ENCODE data around the gene DGCR2. TPM values are rescaled to one million over a fixed set of nuclear protein-coding genes. Genes with fewer than 3 reads are reported as not detected.

DGCR2 gene
- total RNA-seq, 1 experiment from 2014 or later, result 41.1 TPM

DNA sequence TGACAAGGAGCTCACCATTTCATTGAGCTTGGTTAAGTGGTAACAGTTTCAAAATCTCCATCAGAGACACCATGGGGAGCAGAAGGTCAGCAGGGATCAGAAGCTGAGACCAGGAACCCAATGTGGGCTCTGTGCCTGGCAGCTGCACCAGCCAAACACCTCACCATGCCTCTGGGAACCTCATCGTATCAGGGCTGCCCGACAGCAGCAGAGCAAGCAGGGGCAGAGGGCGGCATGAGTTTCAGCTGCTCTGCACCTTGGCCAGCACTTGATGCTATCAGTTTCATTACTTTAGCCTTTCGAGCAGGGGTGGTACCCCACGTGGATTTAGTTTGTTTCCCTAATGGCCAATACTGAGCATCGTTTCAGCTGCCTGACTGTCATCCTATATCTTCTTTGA lies 77.8 kb downstream of the DGCR2 start:
- CTCF ChIA-PET, result no interaction called here
- BruUV-seq (replicated peaks), result no TSS peak
- TF ChIP-seq EZH2 (IDR thresholded peaks at IDR 0.05; ENCODE audit: borderline replicate concordance, low read depth, low read length, poor library complexity, severe bottlenecking), result no peak
- TF ChIP-seq, protein P1, sequence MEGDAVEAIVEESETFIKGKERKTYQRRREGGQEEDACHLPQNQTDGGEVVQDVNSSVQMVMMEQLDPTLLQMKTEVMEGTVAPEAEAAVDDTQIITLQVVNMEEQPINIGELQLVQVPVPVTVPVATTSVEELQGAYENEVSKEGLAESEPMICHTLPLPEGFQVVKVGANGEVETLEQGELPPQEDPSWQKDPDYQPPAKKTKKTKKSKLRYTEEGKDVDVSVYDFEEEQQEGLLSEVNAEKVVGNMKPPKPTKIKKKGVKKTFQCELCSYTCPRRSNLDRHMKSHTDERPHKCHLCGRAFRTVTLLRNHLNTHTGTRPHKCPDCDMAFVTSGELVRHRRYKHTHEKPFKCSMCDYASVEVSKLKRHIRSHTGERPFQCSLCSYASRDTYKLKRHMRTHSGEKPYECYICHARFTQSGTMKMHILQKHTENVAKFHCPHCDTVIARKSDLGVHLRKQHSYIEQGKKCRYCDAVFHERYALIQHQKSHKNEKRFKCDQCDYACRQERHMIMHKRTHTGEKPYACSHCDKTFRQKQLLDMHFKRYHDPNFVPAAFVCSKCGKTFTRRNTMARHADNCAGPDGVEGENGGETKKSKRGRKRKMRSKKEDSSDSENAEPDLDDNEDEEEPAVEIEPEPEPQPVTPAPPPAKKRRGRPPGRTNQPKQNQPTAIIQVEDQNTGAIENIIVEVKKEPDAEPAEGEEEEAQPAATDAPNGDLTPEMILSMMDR (conservative IDR thresholded peaks at IDR 0.05; ENCODE audit: low read depth, low read length), result no peak
- Histone ChIP-seq H3K4me1 (ENCODE audit: insufficient read depth, low read length, poor library complexity, severe bottlenecking) (no peaks in the 10 kb centered on the region), H3K27me3 (replicated peaks; ENCODE audit: insufficient read depth, low read depth, low read length, poor library complexity) (no peaks in the 10 kb centered on the region), H3K27ac (ENCODE audit: low read depth, low read length, poor library complexity, severe bottlenecking) (no peak overlapping the region), H3K36me3 (ENCODE audit: insufficient read depth, low read length, poor library complexity, severe bottlenecking) (peaks cover 56% of the 10 kb centered on the region), H3K4me3 (ENCODE audit: low read depth, low read length, poor library complexity, severe bottlenecking) (no peak overlapping the region), H3K9me3 (ENCODE audit: low read depth, low read length, poor library complexity, severe bottlenecking) (no peaks in the 10 kb centered on the region)
- POLR2A ChIA-PET (ENCODE audit: low non-redundant PET), result interaction anchor here (0.6 kb wide), 1 partner anchor 1468 kb away, joined by 3 read pairs; no protein-coding TSS in a partner anchor
- intact Hi-C loops (cut with micrococcal nuclease; ENCODE audit: unreplicated experiment), result loop anchor here (10.0 kb wide), 1 partner anchor 60 kb away; no protein-coding TSS in a partner anchor
- no peak for DNase-seq (ENCODE audit: low spot score)

DNA sequence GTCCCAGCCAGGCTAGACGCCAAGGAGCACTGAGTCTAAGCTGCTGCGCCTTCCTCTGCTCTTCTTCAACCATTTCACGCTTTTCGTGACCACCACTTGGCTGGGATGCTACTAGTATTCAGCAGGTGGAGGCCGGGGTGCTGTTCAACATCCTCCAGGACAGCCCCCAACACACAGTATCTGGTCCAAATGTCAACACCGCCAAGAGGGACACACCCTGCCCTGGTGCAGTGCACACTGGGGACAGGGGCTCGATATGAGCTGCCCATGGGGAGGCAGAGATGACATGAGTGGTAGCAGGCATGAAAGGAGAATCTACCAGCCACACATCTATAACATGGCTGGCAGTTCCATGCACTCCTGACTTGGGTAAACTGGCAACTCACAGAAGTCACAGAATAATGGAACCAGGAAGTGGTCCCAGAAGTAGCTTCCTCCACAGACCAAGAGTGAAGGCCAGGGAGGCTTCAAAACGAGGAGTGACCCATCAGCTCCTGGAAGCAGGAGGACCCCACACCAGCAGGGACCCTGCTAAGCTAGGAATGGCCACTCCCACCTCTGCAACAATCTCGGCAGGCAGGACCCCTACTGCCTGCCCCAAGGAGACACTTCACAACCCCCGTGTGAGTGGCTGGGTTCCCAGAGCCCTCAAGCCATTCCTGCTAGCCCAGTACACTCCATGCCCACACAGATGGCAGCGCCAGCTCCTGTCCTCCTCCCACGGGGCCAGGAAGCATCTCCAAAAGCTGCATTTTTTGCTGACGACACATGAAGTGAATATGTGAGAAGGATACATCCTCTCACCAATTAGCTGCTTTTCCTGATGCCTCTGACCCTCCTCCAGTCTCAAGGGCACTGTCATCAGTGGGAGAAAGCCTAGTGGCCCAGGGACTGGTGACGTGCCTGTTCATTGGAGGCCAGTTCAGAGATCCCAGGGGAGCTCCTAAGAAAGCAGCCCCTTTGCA lies 78.8 kb downstream of the DGCR2 start:
- intact Hi-C loops (cut with micrococcal nuclease; ENCODE audit: unreplicated experiment), result loop anchor here (10.0 kb wide), 1 partner anchor 59 kb away; no protein-coding TSS in a partner anchor
- no peak for TF ChIP-seq EZH2 (IDR thresholded peaks at IDR 0.05; ENCODE audit: borderline replicate concordance, low read depth, low read length, poor library complexity, severe bottlenecking)
- TF ChIP-seq, protein P1 (conservative IDR thresholded peaks at IDR 0.05; ENCODE audit: low read depth, low read length), result no peak
- H3K4me3 ChIP-seq (ENCODE audit: low read depth, low read length, poor library complexity, severe bottlenecking), result no peak overlapping the region
- H3K4me1 ChIP-seq (ENCODE audit: insufficient read depth, low read length, poor library complexity, severe bottlenecking), result no peaks in the 10 kb centered on the region
- H3K27ac ChIP-seq (ENCODE audit: low read depth, low read length, poor library complexity, severe bottlenecking), result no peak overlapping the region
- H3K9me3 ChIP-seq (ENCODE audit: low read depth, low read length, poor library complexity, severe bottlenecking), result no peaks in the 10 kb centered on the region
- BruUV-seq (replicated peaks), result no TSS peak
- POLR2A ChIA-PET (ENCODE audit: low non-redundant PET), result no interaction called here
- CTCF ChIA-PET, result no interaction called here
- H3K27me3 ChIP-seq (replicated peaks; ENCODE audit: insufficient read depth, low read depth, low read length, poor library complexity), result no peaks in the 10 kb centered on the region
- H3K36me3 ChIP-seq (ENCODE audit: insufficient read depth, low read length, poor library complexity, severe bottlenecking), result peaks cover 48% of the 10 kb centered on the region
- no peak for DNase-seq (ENCODE audit: low spot score)

DNA sequence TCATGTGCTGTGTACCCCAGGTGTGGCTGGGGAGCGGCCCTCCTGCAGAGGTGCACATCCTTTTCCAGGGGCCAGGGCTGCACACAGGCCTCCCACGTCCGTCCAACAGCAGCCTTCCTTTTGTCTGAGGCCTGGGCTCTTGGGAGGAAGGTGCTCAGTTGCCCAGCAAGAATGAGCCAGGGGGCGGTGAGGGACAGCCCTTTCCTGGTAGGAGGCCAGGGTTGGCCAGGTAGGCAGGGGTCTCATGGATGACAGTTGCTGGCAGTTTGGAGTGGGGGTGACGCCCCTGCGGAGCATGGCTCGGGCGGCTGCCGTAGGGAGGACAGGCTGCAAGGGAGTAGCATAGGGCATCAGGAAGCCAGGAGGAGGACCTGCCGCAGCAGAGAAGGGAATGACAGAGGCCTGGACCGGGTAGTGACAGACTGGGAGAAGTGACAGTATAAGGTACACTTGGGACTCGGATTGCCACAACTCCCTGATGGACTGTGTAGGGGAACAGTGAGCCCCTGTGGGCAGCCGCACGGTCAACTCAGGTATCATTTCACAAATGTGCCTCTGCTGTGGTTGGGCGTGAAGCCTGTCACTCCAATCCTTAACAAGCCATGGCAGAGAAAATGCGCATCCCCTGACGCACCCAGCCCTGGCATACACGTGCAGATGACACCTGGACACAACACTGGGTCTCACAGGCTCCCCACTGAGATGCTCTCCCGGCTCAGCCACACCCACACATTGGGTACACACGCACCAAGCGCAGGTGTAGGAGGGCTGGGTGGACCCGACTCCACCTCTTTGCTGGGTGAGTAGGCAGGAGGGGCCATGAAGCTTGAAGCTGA lies 79.7 kb downstream of the DGCR2 start:
- CTCF ChIA-PET, result no interaction called here
- DNase-seq (ENCODE audit: low spot score), result no peak

More for the DNA sequence above, 79.7 kb downstream of the DGCR2 start:
- no peaks in the 10 kb centered on the region for H3K9me3 ChIP-seq (ENCODE audit: low read depth, low read length, poor library complexity, severe bottlenecking)
- intact Hi-C loops (cut with micrococcal nuclease; ENCODE audit: unreplicated experiment), result loop anchor here (10.0 kb wide), 1 partner anchor 58 kb away; no protein-coding TSS in a partner anchor
- TF ChIP-seq EZH2 (IDR thresholded peaks at IDR 0.05; ENCODE audit: borderline replicate concordance, low read depth, low read length, poor library complexity, severe bottlenecking), result no peak
- TF ChIP-seq, protein P1 (conservative IDR thresholded peaks at IDR 0.05; ENCODE audit: low read depth, low read length), result no peak
- no peak overlapping the region for H3K4me3 ChIP-seq (ENCODE audit: low read depth, low read length, poor library complexity, severe bottlenecking)
- no peaks in the 10 kb centered on the region for H3K27me3 ChIP-seq (replicated peaks; ENCODE audit: insufficient read depth, low read depth, low read length, poor library complexity)
- POLR2A ChIA-PET (ENCODE audit: low non-redundant PET), result no interaction called here
- H3K27ac ChIP-seq (ENCODE audit: low read depth, low read length, poor library complexity, severe bottlenecking), result no peak overlapping the region
- H3K36me3 ChIP-seq (ENCODE audit: insufficient read depth, low read length, poor library complexity, severe bottlenecking), result peaks cover 39% of the 10 kb centered on the region
- no TSS peak for BruUV-seq (replicated peaks)
- H3K4me1 ChIP-seq (ENCODE audit: insufficient read depth, low read length, poor library complexity, severe bottlenecking), result no peaks in the 10 kb centered on the region
